ENCODE data around the gene FAM98C. TPM values are rescaled to one million over a fixed set of nuclear protein-coding genes. Genes with fewer than 3 reads are reported as not detected.

FAM98C gene
- total RNA-seq, 2 experiments from 2014 or later, result 21.0 to 25.9 TPM

DNA sequence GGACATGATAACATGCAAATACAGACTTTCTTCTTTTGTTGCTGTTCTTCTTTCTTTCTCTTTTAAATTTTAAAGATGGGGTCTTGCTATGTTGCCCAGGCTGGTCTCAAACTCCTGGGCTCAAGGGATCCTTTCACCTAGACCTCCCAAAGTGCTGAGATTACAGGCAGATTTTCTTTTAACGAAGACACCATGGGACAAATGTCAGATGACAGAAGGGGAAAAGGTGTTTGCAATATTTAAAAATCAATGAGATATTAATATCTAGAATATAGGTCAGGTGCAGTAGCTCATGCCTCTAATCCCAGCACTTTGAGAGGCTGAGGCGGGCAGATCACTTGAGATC, 26.9 kb downstream of the FAM98C start:
- H3K27me3 Mint-ChIP-seq (ENCODE audit: low read depth), result peaks cover 14% of the 10 kb centered on the region

DNA sequence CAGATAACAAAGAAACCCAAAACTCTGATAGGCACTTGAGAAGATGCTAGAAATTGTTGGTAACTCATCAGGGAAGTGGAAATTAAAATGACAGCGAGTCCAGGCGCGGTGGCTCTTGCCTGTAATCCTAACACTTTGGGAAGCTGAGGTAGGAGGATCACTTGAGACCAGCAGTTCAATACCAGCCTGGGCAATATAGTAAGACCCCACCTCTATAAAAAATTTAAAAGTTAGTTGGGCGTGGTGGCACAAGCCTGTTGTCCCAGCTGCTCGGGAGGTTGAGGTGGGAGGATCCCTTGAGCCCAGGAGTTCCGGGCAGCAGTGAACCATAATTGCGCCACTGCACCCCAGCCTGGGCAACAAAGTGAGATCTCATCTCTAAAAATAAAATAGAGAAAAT, 28.0 kb downstream of the FAM98C start:
- Mint-ChIP-seq H3K4me3 (no peak overlapping the region), H3K27ac (no peak overlapping the region), H3K27me3 (ENCODE audit: low read depth) (peaks cover 14% of the 10 kb centered on the region), H3K36me3 (ENCODE audit: low read depth) (no peaks in the 10 kb centered on the region), H3K9me3 (ENCODE audit: insufficient read depth) (no peaks in the 10 kb centered on the region), H3K4me1 (ENCODE audit: low read depth) (peaks cover 18% of the 10 kb centered on the region)
- CTCF ChIA-PET, result no interaction called here
- no peak for ATAC-seq
- POLR2A ChIA-PET, result no interaction called here
- DNase-seq, result no peak

More for the DNA sequence above, 26.9 kb downstream of the FAM98C start:
- H3K9me3 Mint-ChIP-seq (ENCODE audit: insufficient read depth), result no peaks in the 10 kb centered on the region
- no peak for DNase-seq
- H3K4me3 Mint-ChIP-seq, result no peak overlapping the region
- ChIA-PET POLR2A (no interaction called here), CTCF (no interaction called here)
- peaks cover 25% of the 10 kb centered on the region for H3K4me1 Mint-ChIP-seq (ENCODE audit: low read depth)
- no peaks in the 10 kb centered on the region for H3K36me3 Mint-ChIP-seq (ENCODE audit: low read depth)
- no peak overlapping the region for H3K27ac Mint-ChIP-seq
- ATAC-seq, result no peak

DNA sequence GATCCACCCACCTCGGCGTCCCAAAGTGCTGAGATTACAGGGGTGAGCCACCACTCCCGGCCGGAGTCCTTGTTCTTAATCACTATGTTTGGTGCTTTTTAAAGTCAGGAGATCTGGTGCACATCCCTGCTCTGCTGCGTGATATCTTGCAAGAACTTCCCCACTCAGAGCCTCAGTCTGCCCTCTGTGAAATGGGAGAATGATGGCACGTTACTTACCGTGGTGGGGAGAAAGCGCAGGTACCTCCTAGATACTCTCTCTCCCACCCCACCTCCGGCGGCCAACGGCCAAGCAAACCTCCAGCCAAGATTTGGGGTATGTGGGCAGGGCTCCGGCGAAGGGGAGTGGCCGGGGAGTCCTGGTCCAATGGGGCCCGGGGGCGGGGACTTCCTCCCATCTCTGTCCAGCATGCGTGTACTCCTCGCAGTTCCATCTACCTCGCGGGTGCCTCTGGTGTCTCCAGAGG, 30.4 kb downstream of the FAM98C start, which contains the start of gene RYR1:
TSS of gene RYR1 (plus strand) at position 424 of the 466 bp plus-strand sequence. CDS start 139 bp downstream, outside the sequence.
- ChIA-PET CTCF (interaction anchor here (1.3 kb wide), 1 partner anchor 30 kb away, joined by 5 read pairs; the partner anchor contains the start of gene FAM98C), POLR2A (no interaction called here)
- Mint-ChIP-seq H3K9me3 (ENCODE audit: insufficient read depth) (no peaks in the 10 kb centered on the region), H3K4me1 (ENCODE audit: low read depth) (peaks cover 10% of the 10 kb centered on the region), H3K4me3 (no peak within 1 kb of the TSS), H3K36me3 (ENCODE audit: low read depth) (no peaks in the 10 kb centered on the region), H3K27me3 (ENCODE audit: low read depth) (peaks cover 17% of the 10 kb centered on the region), H3K27ac (no peak within 1 kb of the TSS)
- DNase-seq (peak; percentile 55), ATAC-seq (peak; percentile 86)

DNA sequence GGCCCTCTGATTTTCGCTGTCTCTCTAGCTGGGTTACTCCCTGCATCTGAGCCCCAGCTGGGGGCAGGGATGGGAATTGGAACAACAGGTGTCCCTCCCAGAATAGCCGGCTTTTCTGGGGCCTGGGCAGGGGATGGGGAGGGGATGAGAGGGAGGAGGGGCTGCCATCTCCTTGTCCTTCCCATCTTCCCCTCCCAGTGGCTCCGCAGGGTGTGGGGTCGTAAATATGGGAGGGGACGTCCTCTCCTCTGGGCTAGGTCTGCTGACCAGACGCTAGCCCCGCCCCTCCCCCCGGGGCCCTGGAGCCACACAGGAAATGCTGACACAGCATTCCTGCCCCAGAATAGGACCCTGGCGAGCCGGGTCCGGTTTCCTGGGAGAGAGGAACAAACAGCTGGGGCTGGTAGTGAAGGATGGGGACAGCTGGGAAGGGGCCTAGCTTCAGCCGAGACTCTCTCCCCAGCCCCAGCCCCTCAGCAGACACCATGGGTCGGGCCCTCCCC, 31.7 kb downstream of the FAM98C start:
- Mint-ChIP-seq H3K27me3 (ENCODE audit: low read depth) (peaks cover 14% of the 10 kb centered on the region), H3K4me1 (ENCODE audit: low read depth) (peaks cover 6% of the 10 kb centered on the region), H3K9me3 (ENCODE audit: insufficient read depth) (no peaks in the 10 kb centered on the region), H3K4me3 (no peak overlapping the region), H3K27ac (no peak overlapping the region), H3K36me3 (ENCODE audit: low read depth) (no peaks in the 10 kb centered on the region)
- ATAC-seq, result no peak
- no peak for DNase-seq
- ChIA-PET CTCF (no interaction called here), POLR2A (no interaction called here)

DNA sequence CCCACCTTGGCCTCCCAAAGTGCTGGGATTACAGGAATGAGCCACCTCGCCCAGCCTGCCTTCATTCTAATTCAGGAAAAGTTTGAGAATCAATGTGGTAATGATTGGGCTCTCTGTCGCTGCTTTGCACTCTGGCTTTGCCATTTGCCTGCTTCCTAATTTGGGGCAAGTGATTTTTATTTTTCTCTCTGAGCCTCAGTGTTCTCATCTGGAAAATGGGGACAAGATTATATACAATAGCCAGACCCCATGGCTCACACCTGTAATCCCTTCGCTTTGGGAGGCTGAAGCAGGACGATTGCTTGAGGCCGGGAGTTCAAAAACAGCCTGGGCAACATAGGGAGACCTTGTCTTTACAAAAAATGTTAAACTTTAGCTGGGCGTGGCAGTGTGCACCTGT, 34.4 kb downstream of the FAM98C start:
- H3K4me3 Mint-ChIP-seq, result no peak overlapping the region

DNA sequence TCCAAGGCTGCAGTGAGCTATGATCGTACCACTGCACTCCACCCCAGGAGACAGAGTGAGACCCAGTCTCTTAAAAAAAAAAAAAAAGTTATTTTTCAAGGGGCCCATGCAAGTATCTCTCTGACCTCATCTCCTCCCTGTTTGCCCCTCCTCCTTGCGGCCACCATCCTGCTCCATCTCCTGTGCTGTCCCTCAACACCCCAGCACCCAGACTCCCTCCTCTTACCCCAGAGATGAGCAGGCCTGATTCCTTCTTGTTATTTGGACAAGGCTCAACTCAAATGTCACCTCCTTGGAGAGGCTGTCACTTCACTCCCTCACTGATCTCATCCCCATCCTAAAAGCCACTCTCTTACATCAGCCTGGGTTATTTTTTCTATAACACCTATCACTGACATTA, 35.0 kb downstream of the FAM98C start:
- Mint-ChIP-seq H3K27me3 (ENCODE audit: low read depth) (peaks cover 14% of the 10 kb centered on the region), H3K36me3 (ENCODE audit: low read depth) (no peaks in the 10 kb centered on the region), H3K9me3 (ENCODE audit: insufficient read depth) (no peaks in the 10 kb centered on the region), H3K4me1 (ENCODE audit: low read depth) (peaks cover 4% of the 10 kb centered on the region), H3K4me3 (no peak overlapping the region), H3K27ac (no peak overlapping the region)
- CTCF ChIA-PET, result no interaction called here
- no peak for ATAC-seq
- POLR2A ChIA-PET, result no interaction called here
- no peak for DNase-seq

More for the DNA sequence above, 34.4 kb downstream of the FAM98C start:
- POLR2A ChIA-PET, result no interaction called here
- DNase-seq (no peak), ATAC-seq (no peak)
- peaks cover 14% of the 10 kb centered on the region for H3K27me3 Mint-ChIP-seq (ENCODE audit: low read depth)
- peaks cover 4% of the 10 kb centered on the region for H3K4me1 Mint-ChIP-seq (ENCODE audit: low read depth)
- no peak overlapping the region for H3K27ac Mint-ChIP-seq
- CTCF ChIA-PET, result interaction anchor here (1.0 kb wide), 1 partner anchor 35 kb away, joined by 4 read pairs; the partner anchor contains the start of gene FAM98C
- no peaks in the 10 kb centered on the region for H3K36me3 Mint-ChIP-seq (ENCODE audit: low read depth)
- no peaks in the 10 kb centered on the region for H3K9me3 Mint-ChIP-seq (ENCODE audit: insufficient read depth)

DNA sequence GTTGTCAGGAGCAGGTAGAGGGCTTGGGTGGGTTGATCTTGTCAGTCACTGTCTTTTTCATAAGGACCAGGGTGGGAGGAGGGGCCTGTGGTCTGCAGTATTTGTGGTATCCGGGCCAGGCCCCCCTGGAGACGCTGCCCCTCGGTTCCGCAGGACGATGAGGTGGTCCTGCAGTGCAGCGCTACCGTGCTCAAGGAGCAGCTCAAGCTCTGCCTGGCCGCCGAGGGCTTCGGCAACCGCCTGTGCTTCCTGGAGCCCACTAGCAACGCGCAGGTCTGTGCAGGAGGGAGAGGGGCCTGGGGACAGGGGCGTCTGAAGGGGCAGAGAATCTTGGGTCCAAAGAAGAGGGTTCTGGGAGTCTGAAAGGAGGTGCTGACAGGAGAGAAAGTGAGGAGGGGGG, 37.7 kb downstream of the FAM98C start:
- no peak for ATAC-seq
- POLR2A ChIA-PET, result no interaction called here
- H3K9me3 Mint-ChIP-seq (ENCODE audit: insufficient read depth), result no peaks in the 10 kb centered on the region
- H3K27me3 Mint-ChIP-seq (ENCODE audit: low read depth), result peaks cover 3% of the 10 kb centered on the region
- no peaks in the 10 kb centered on the region for H3K36me3 Mint-ChIP-seq (ENCODE audit: low read depth)
- CTCF ChIA-PET, result interaction anchor here (1.1 kb wide), 1 partner anchor 38 kb away, joined by 7 read pairs; the partner anchor contains the start of gene FAM98C
- no peaks in the 10 kb centered on the region for H3K4me1 Mint-ChIP-seq (ENCODE audit: low read depth)
- no peak overlapping the region for H3K4me3 Mint-ChIP-seq
- no peak for DNase-seq
- H3K27ac Mint-ChIP-seq, result no peak overlapping the region

- H3K36me3 Mint-ChIP-seq (ENCODE audit: low read depth), result no peaks in the 10 kb centered on the region
- H3K4me3 Mint-ChIP-seq, result no peak overlapping the region
- ChIA-PET POLR2A (no interaction called here), CTCF (no interaction called here)
- DNase-seq (no peak), ATAC-seq (peak; percentile 61)
- no peaks in the 10 kb centered on the region for H3K9me3 Mint-ChIP-seq (ENCODE audit: insufficient read depth)
- no peak overlapping the region for H3K27ac Mint-ChIP-seq
- H3K4me1 Mint-ChIP-seq (ENCODE audit: low read depth), result peaks cover 3% of the 10 kb centered on the region
- peaks cover 3% of the 10 kb centered on the region for H3K27me3 Mint-ChIP-seq (ENCODE audit: low read depth)
Measured at GRCh38 chr19:38441657-38442348, 38.9 kb downstream of the FAM98C start.

DNA sequence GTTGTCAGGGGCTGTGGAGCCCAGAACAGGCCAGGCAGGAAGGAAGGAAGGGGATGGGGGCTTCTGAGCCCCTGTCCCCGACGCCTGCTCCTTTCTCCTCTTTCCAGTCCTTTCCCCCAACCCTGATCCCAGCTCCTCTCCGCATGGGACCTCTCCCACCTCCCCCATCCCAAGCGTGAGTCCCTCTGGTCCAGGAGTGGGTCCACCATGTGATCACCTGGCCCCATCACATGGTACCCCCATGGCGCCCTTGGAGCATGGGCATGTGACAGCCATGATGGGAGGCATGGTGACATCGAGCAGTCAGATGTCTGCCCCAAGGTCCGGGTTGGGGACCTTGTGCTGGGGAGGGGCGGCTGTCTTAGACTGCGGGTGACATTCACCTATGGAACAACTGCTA, 39.8 kb downstream of the FAM98C start:
- ChIA-PET POLR2A (no interaction called here), CTCF (no interaction called here)
- ATAC-seq (no peak), DNase-seq (no peak)
- Mint-ChIP-seq H3K36me3 (ENCODE audit: low read depth) (no peaks in the 10 kb centered on the region), H3K27ac (no peak overlapping the region), H3K27me3 (ENCODE audit: low read depth) (peaks cover 3% of the 10 kb centered on the region), H3K4me1 (ENCODE audit: low read depth) (peaks cover 3% of the 10 kb centered on the region), H3K4me3 (no peak overlapping the region), H3K9me3 (ENCODE audit: insufficient read depth) (no peaks in the 10 kb centered on the region)

DNA sequence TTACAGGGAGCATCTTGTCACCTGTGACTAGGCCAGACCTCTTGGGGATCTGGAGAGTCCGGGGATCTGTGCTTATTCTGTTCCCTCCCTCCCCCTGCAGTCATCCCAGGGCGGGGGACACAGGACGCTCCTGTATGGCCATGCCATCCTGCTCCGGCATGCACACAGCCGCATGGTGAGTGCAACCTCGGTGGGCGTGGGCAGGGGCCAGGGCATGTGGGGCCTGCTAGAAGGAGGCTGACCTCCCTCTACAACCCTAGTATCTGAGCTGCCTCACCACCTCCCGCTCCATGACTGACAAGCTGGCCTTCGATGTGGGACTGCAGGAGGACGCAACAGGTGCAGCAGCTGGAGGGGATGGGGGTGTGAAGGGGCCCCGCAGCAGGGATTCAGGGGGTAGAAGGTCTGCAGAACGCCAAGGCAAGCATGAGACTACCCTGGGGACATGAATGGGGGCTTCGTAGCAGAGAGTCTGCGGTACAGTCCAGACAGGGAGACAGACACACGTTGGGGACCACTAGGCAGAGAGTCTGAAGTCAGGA, 40.6 kb downstream of the FAM98C start:
- ATAC-seq (no peak), DNase-seq (no peak)
- no peaks in the 10 kb centered on the region for H3K9me3 Mint-ChIP-seq (ENCODE audit: insufficient read depth)
- H3K27ac Mint-ChIP-seq, result no peak overlapping the region
- ChIA-PET CTCF (no interaction called here), POLR2A (no interaction called here)
- H3K4me3 Mint-ChIP-seq, result no peak overlapping the region
- no peaks in the 10 kb centered on the region for H3K27me3 Mint-ChIP-seq (ENCODE audit: low read depth)
- H3K36me3 Mint-ChIP-seq (ENCODE audit: low read depth), result no peaks in the 10 kb centered on the region
- H3K4me1 Mint-ChIP-seq (ENCODE audit: low read depth), result peaks cover 3% of the 10 kb centered on the region

- ChIA-PET POLR2A (no interaction called here), CTCF (no interaction called here)
- Mint-ChIP-seq H3K36me3 (ENCODE audit: low read depth) (no peaks in the 10 kb centered on the region), H3K9me3 (ENCODE audit: insufficient read depth) (no peaks in the 10 kb centered on the region), H3K27ac (no peak overlapping the region), H3K4me3 (no peak overlapping the region), H3K4me1 (ENCODE audit: low read depth) (peaks cover 3% of the 10 kb centered on the region), H3K27me3 (ENCODE audit: low read depth) (no peaks in the 10 kb centered on the region)
- DNase-seq, result no peak
- no peak for ATAC-seq
Measured at GRCh38 chr19:38444026-38444425, 41.1 kb downstream of the FAM98C start.

GRCh38 chr19:38445362-38445761, 42.5 kb downstream of the FAM98C start:
- peaks cover 2% of the 10 kb centered on the region for H3K27me3 Mint-ChIP-seq (ENCODE audit: low read depth)
- no peaks in the 10 kb centered on the region for H3K36me3 Mint-ChIP-seq (ENCODE audit: low read depth)
- no peaks in the 10 kb centered on the region for H3K9me3 Mint-ChIP-seq (ENCODE audit: insufficient read depth)
- H3K4me1 Mint-ChIP-seq (ENCODE audit: low read depth), result peaks cover 3% of the 10 kb centered on the region
- H3K4me3 Mint-ChIP-seq, result no peak overlapping the region
- H3K27ac Mint-ChIP-seq, result peak overlapping the region; percentile 45
- DNase-seq (no peak), ATAC-seq (no peak)
- ChIA-PET CTCF (no interaction called here), POLR2A (no interaction called here)
